Upper lobe of left lung (tissue), 6 donors: Measurements from ENCODE around the gene LRRC2. TPM values are rescaled to one million over a fixed set of nuclear protein-coding genes. Genes with fewer than 3 reads are reported as not detected.
A peak's percentile ranks its signal among the peaks of the same experiment; 100 is the strongest.

ENCODE experiments used
- ATAC-seq, 2 donors: fragments of 200-7000 bp; cut with Tn5 transposase; one replicate each; pipeline ENCODE4 v1.9.1; 2022; ENCODE audit warnings: mild to moderate bottlenecking in 2 of 2, moderate library complexity in 2 of 2; ENCODE audit not compliant: low FRiP score in 2 of 2
- DNase-seq, 2 donors: peaks; one replicate each; pipeline ENCODE4 v3.0.0-alpha.2; 2019 to 2020
- H3K27ac ChIP-seq, 4 donors: fragments of 200-600 bp; sonication (generic); one replicate each; pipeline ENCODE4 v1.5.1; 2016 to 2019
- H3K27me3 ChIP-seq, 4 donors: fragments of 200-600 bp; sonication (generic); one replicate each; pipeline ENCODE4 v1.5.1; 2017 to 2019
- H3K36me3 ChIP-seq, 4 donors: fragments of 200-600 bp; sonication (generic); one replicate each; pipeline ENCODE4 v1.5.1; 2016 to 2019
- H3K4me1 ChIP-seq, 4 donors: fragments of 200-600 bp; sonication (generic); one replicate each; pipeline ENCODE4 v1.5.1; 2018 to 2019
- H3K4me3 ChIP-seq, 4 donors: fragments of 200-600 bp; sonication (generic); one replicate each; pipeline ENCODE4 v1.5.1; 2017 to 2019; ENCODE audit warnings: mild to moderate bottlenecking in 2 of 4, moderate library complexity in 1 of 4
- H3K9me3 ChIP-seq, 4 donors: fragments of 200-600 bp; sonication (generic); one replicate each; pipeline ENCODE4 v1.5.1; 2018 to 2019
- CTCF ChIP-seq, 6 experiments: fragments of 450-650 bp in 4 of 6; fragments of 200-600 bp in 2 of 6; sonication (generic) in 2 of 6; IDR thresholded peaks; one replicate each; pipeline ENCODE4 v1.5.1; 2016 to 2019; ENCODE audit warnings: antibody characterized with exemption in 6 of 6
- EP300 ChIP-seq, 4 donors: sonication (generic); formaldehyde crosslinking; IDR thresholded peaks; one replicate each; pipeline ENCODE4 v1.5.1; 2017; ENCODE audit warnings: antibody characterized with exemption in 4 of 4, control low read depth in 2 of 4
- POLR2A ChIP-seq, 4 donors: fragments of 450-650 bp; IDR thresholded peaks; one replicate each; pipeline ENCODE4 v1.5.1; 2016 to 2017; ENCODE audit warnings: antibody characterized with exemption in 4 of 4, mild to moderate bottlenecking in 2 of 4
- POLR2AphosphoS5 ChIP-seq, 2 donors: sonication (generic); formaldehyde crosslinking; IDR thresholded peaks; one replicate each; pipeline ENCODE4 v1.5.1; 2017; ENCODE audit warnings: antibody characterized with exemption in 2 of 2
- WGBS, 2 donors: methylation state at CpG; one replicate each; pipeline ENCODE4 v1.1.5; 2017 to 2018; 5-methylcytosine and 5-hydroxymethylcytosine counted together
- total RNA-seq, 6 donors: library from RNA; depleted of rRNA in 4 of 6; stranded (reverse); fragments of >200 nt in 4 of 6; gene quantifications; one replicate each; pipeline versions ENCODE4 v1.1.0 to v1.2.1, GENCODE V29; 2016 to 2021
- donor health status: DM: no; HTN: no; CAD: no; lungs with moderate emphysema.
- donor health status: DM: no; HTN: yes; CAD: no; lungs with severe emphysema.

LRRC2 gene
- total RNA-seq, 6 donors from 2014 or later, result 1.1 to 4.2 (median 1.5) TPM

- no peaks in the 10 kb centered on the region for H3K9me3 ChIP-seq
- DNase-seq (peak in 1 of 2 donors; percentile 17), ATAC-seq (no peak)
- H3K4me3 ChIP-seq, result no peak overlapping the region
- TF ChIP-seq CTCF (IDR thresholded peaks at IDR 0.05) (no peak), EP300 (IDR thresholded peaks at IDR 0.05) (no peak), POLR2AphosphoS5 (IDR thresholded peaks at IDR 0.05) (no peak), POLR2A (IDR thresholded peaks at IDR 0.05) (no peak)
- H3K27me3 ChIP-seq, result no peaks in the 10 kb centered on the region
- no peaks in the 10 kb centered on the region for H3K4me1 ChIP-seq
- WGBS, 2 donors, result 88 to 92% methylated on average over 10 of the region's 10 CpGs
- no peak overlapping the region for H3K27ac ChIP-seq
- no peaks in the 10 kb centered on the region for H3K36me3 ChIP-seq
Observed at GRCh38 chr3:46505953-46506352, 60.1 kb downstream of the LRRC2 start.

- no peaks in the 10 kb centered on the region for H3K36me3 ChIP-seq
- H3K9me3 ChIP-seq, result no peaks in the 10 kb centered on the region
- DNase-seq, result no peak
- no peak for ATAC-seq
- no peak overlapping the region for H3K4me3 ChIP-seq
- no peak for TF ChIP-seq EP300 (IDR thresholded peaks at IDR 0.05)
- TF ChIP-seq POLR2AphosphoS5 (IDR thresholded peaks at IDR 0.05), result no peak
- TF ChIP-seq CTCF (IDR thresholded peaks at IDR 0.05), result no peak
- no peak for TF ChIP-seq POLR2A (IDR thresholded peaks at IDR 0.05)
- 79 to 84% methylated on average over 5 of the region's 5 CpGs for WGBS, 2 donors
- H3K27ac ChIP-seq, result no peak overlapping the region
- no peaks in the 10 kb centered on the region for H3K27me3 ChIP-seq
- H3K4me1 ChIP-seq, result no peaks in the 10 kb centered on the region
Observed at GRCh38 chr3:46504789-46505188, 61.3 kb downstream of the LRRC2 start.

- no peak for DNase-seq
- no peaks in the 10 kb centered on the region for H3K4me1 ChIP-seq
- TF ChIP-seq POLR2AphosphoS5 (IDR thresholded peaks at IDR 0.05) (no peak), EP300 (IDR thresholded peaks at IDR 0.05) (no peak), CTCF (IDR thresholded peaks at IDR 0.05) (no peak), POLR2A (IDR thresholded peaks at IDR 0.05) (no peak)
- 62 to 73% methylated on average over 7 of the region's 7 CpGs for WGBS, 2 donors
- no peak for ATAC-seq
- H3K9me3 ChIP-seq, result no peaks in the 10 kb centered on the region
- no peaks in the 10 kb centered on the region for H3K27me3 ChIP-seq
- H3K27ac ChIP-seq, result no peak overlapping the region
- no peaks in the 10 kb centered on the region for H3K36me3 ChIP-seq
- H3K4me3 ChIP-seq, result no peak overlapping the region
Observed at GRCh38 chr3:46503200-46503874, 62.8 kb downstream of the LRRC2 start.

GRCh38 chr3:46501702-46502101 lies 64.4 kb downstream of the LRRC2 start:
- DNase-seq, result no peak
- Histone ChIP-seq H3K9me3 (no peaks in the 10 kb centered on the region), H3K4me3 (no peak overlapping the region), H3K27ac (no peak overlapping the region), H3K36me3 (no peaks in the 10 kb centered on the region), H3K27me3 (no peaks in the 10 kb centered on the region), H3K4me1 (no peaks in the 10 kb centered on the region)
- TF ChIP-seq POLR2AphosphoS5 (IDR thresholded peaks at IDR 0.05), result no peak
- TF ChIP-seq POLR2A (IDR thresholded peaks at IDR 0.05), result no peak
- TF ChIP-seq EP300 (IDR thresholded peaks at IDR 0.05), result no peak
- TF ChIP-seq CTCF (IDR thresholded peaks at IDR 0.05), result no peak
- ATAC-seq, result no peak
- WGBS, 2 donors, result 76 to 88% methylated on average over 4 of the region's 4 CpGs
